Panc1 (cell line): ENCODE results near the gene TAGLN2.

ENCODE experiments used
- CTCF ChIP-seq: fragments of 450-650 bp; IDR thresholded peaks from 2 replicates; pipeline ENCODE4 v1.5.1; 2017; ENCODE audit warnings: mild to moderate bottlenecking
- POLR2AphosphoS5 ChIP-seq: IDR thresholded peaks from 2 replicates; pipeline ENCODE4 v1.6.1; 2012; ENCODE audit warnings: mild to moderate bottlenecking, low read depth, low read length, moderate library complexity
- REST ChIP-seq, 2 experiments: IDR thresholded peaks; 2 replicates each; pipeline ENCODE4 v1.6.1; 2011 to 2012; ENCODE audit warnings: low read depth in 2 of 2, control low read depth in 1 of 2, low read length in 1 of 2, mild to moderate bottlenecking in 1 of 2, moderate library complexity in 1 of 2; ENCODE audit not compliant: insufficient read depth in 1 of 2
- SIN3A ChIP-seq: IDR thresholded peaks from 2 replicates; pipeline ENCODE4 v1.6.1; 2012; ENCODE audit warnings: low read depth, mild to moderate bottlenecking, low read length, moderate library complexity, borderline replicate concordance; ENCODE audit not compliant: insufficient read depth
- TCF7L2 ChIP-seq: IDR thresholded peaks from 2 replicates; pipeline ENCODE4 v1.6.1; 2011; ENCODE audit warnings: mild to moderate bottlenecking, low read depth, low read length, inconsistent platforms

GRCh38 chr1:159933347-159933746 lies 8.0 kb upstream of the TAGLN2 start:
- TF ChIP-seq SIN3A (no peak), CTCF (no peak), POLR2AphosphoS5 (no peak), REST (IDR thresholded peaks at IDR 0.05; ENCODE audit: insufficient read depth in 1 of 2, low read depth in 2 of 2, low read length in 1 of 2) (no peak), TCF7L2 (no peak)
